Ovary (tissue), 9 donors: ENCODE results near the gene SCG2. TPM values are rescaled to one million over a fixed set of nuclear protein-coding genes. Genes with fewer than 3 reads are reported as not detected.

ENCODE experiments used
- DNase-seq, 5 donors: peaks; one replicate each; pipeline ENCODE4 v3.0.0-alpha.2; 2019 to 2020
- H3K27ac ChIP-seq, 2 donors: fragments of 200-600 bp; one replicate each; pipeline versions ENCODE4 v1.5.1 to v1.8.0; 2019 to 2022
- H3K27me3 ChIP-seq: fragments of 200-600 bp; one replicate; pipeline ENCODE4 v1.8.0; 2022
- H3K36me3 ChIP-seq: fragments of 200-600 bp; sonication (generic); one replicate; pipeline ENCODE4 v1.5.1; 2019
- H3K4me1 ChIP-seq: one replicate; pipeline ENCODE4 v1.8.1; 2013; ENCODE audit warnings: mild to moderate bottlenecking, moderate library complexity; ENCODE audit not compliant: insufficient read depth
- H3K4me3 ChIP-seq: fragments of 200-600 bp; sonication (generic); one replicate; pipeline ENCODE4 v1.5.1; 2017
- H3K9me3 ChIP-seq, 2 donors: fragments of 200-600 bp in 1 of 2; sonication (generic) in 1 of 2; one replicate each; pipeline versions ENCODE4 v1.5.1 to v1.8.1; 2013 to 2019; ENCODE audit warnings: mild to moderate bottlenecking in 1 of 2, moderate library complexity in 1 of 2
- CTCF ChIP-seq, 3 donors: fragments of 450-650 bp in 2 of 3; fragments of 200-600 bp in 1 of 3; IDR thresholded peaks; one replicate each; pipeline versions ENCODE4 v1.5.1 to v1.8.0; 2016 to 2022; ENCODE audit warnings: antibody characterized with exemption in 3 of 3, mild to moderate bottlenecking in 1 of 3
- EP300 ChIP-seq: sonication (generic); formaldehyde crosslinking; IDR thresholded peaks from one replicate; pipeline ENCODE4 v1.6.1; 2017; ENCODE audit warnings: antibody characterized with exemption
- POLR2A ChIP-seq: fragments of 450-650 bp; IDR thresholded peaks from one replicate; pipeline ENCODE4 v1.6.1; 2017; ENCODE audit warnings: antibody characterized with exemption, mild to moderate bottlenecking, moderate library complexity
- WGBS, 3 donors: extraction: QIAGEN DNeasy Blood & Tissue Kit in 1 of 3; methylation state at CpG; one replicate each; pipeline versions ENCODE4 v1.1.5 to v1.1.7; 2013 to 2017; 5-methylcytosine and 5-hydroxymethylcytosine counted together
- intact Hi-C, 4 donors: fragments of 100-400 bp; cut with DNase I; formaldehyde crosslinking; loops; one replicate each; pipeline versions ENCODE4 v1.11.0 to v1.15.1; 2022 to 2023
- polyA plus RNA-seq, 2 donors: library from polyadenylated mRNA; stranded (reverse); fragments of 200-250 nt in 1 of 2; fragments of 350-450 nt in 1 of 2; fragmentation: Illumina TruSeq in 1 of 2; extraction: RNeasy Lipid Tissue Mini Kit (QIAGEN cat#74804) in 1 of 2; gene quantifications; one replicate each; pipeline ENCODE4 v1.2.3, GENCODE V29; 2013 to 2014
- total RNA-seq, 7 donors: library from RNA; depleted of rRNA in 2 of 7; stranded (reverse); fragments of >200 nt in 2 of 7; fragmentation: NEBNext Ultra II Directional in 3 of 7; extraction: Animal tissue kit (Norgen Biotek cat#: 25700) in 3 of 7; gene quantifications; one replicate each; pipeline versions ENCODE4 v1.1.0 to v1.2.4, GENCODE V29; 2016 to 2023
- donor health status: DM: no; HTN: no; CAD: no; lungs with moderate emphysema.
- donor health status: DM: no; HTN: no; CAD: no.
- donor health status: Bipolar disorder and iron deficiency.
- donor health status: DM: yes; HTN: yes; CAD: no.
- donor health status: DM: no; HTN: no; CAD: no.
- donor health status: DM: yes; HTN: yes; CAD: no.

SCG2 gene
- total and polyA plus RNA-seq, 9 donors: 0.18 to 6.3 (median 2.6) TPM

DNA sequence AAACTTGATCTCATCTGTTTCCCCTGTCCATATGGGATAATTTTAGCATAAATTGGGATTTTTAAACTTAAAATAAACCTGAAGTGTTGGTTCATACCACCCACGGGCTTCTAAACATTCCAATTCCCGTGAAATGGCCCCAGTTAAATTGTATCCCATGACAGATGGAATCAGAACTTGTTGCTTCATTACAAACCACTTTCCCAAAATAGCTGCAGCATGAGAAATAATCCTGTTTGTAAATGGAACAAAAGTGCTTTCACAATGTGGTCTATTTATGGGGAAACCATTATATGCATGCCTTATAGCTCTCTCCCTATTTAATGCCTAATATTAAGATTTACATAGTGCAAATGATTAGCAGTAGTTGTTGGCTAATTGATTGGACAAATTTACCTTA is 15.9 kb downstream of the SCG2 start:
- TF ChIP-seq EP300 (no peak), POLR2A (no peak), CTCF (IDR thresholded peaks at IDR 0.05) (no peak)
- intact Hi-C loops: no loop called here
- Histone ChIP-seq H3K27ac (no peak overlapping the region), H3K27me3 (no peaks in the 10 kb centered on the region), H3K4me3 (no peak overlapping the region), H3K9me3 (no peaks in the 10 kb centered on the region), H3K4me1 (no peaks in the 10 kb centered on the region), H3K36me3 (no peaks in the 10 kb centered on the region)
- 27 to 30% (median 29%) methylated on average over 2 of the region's 2 CpGs for WGBS, 3 donors
- no peak for DNase-seq

- Histone ChIP-seq H3K9me3 (no peaks in the 10 kb centered on the region), H3K4me1 (no peaks in the 10 kb centered on the region), H3K27ac (no peak overlapping the region), H3K27me3 (no peaks in the 10 kb centered on the region), H3K36me3 (no peaks in the 10 kb centered on the region), H3K4me3 (no peak overlapping the region)
- TF ChIP-seq CTCF (IDR thresholded peaks at IDR 0.05): no peak
- TF ChIP-seq EP300: no peak
- no peak for TF ChIP-seq POLR2A
- no peak for DNase-seq
- intact Hi-C loops: no loop called here
- WGBS, 3 donors: 48 to 52% (median 52%) methylated on average over 4 of the region's 4 CpGs
These were observed 16.5 kb downstream of the SCG2 start for GRCh38 chr2:223585666-223586065.

- no peaks in the 10 kb centered on the region for H3K4me1 ChIP-seq
- no peak for TF ChIP-seq CTCF (IDR thresholded peaks at IDR 0.05)
- intact Hi-C loops: no loop called here
- H3K36me3 ChIP-seq: no peaks in the 10 kb centered on the region
- no peaks in the 10 kb centered on the region for H3K9me3 ChIP-seq
- 87 to 94% (median 91%) methylated on average over 5 of the region's 5 CpGs for WGBS, 3 donors
- no peak overlapping the region for H3K27ac ChIP-seq
- no peak for DNase-seq
- no peaks in the 10 kb centered on the region for H3K27me3 ChIP-seq
- no peak overlapping the region for H3K4me3 ChIP-seq
These were observed 20.2 kb downstream of the SCG2 start for GRCh38 chr2:223582001-223582400.

DNA sequence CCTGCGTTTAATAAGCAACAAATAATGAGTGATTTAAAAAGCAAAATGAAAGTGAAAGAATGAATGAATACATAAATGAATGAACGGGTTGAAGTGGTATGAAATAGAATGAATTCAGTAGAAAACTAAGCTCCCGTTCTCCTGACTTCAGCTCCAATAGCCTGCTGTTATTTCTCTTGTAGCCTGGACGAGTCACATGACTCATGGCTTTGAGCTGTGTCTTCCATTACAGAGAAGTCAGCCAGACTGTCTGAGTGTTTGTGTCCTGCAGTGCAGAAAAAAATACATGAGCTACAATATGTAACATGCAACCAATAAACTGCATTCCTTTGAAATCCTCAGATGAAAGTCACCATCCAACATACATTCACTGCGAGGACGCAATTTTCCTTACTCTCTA is 21.2 kb downstream of the SCG2 start:
- no peak overlapping the region for H3K27ac ChIP-seq
- intact Hi-C loops: no loop called here
- DNase-seq: no peak
- no peaks in the 10 kb centered on the region for H3K27me3 ChIP-seq
- H3K4me3 ChIP-seq: no peak overlapping the region
- H3K4me1 ChIP-seq: peaks cover 2% of the 10 kb centered on the region
- TF ChIP-seq CTCF (IDR thresholded peaks at IDR 0.05) (no peak), POLR2A (no peak), EP300 (no peak)
- WGBS, 3 donors: 27 to 31% (median 29%) methylated on average over 6 of the region's 6 CpGs
- H3K9me3 ChIP-seq: no peaks in the 10 kb centered on the region
- H3K36me3 ChIP-seq: no peaks in the 10 kb centered on the region

DNA sequence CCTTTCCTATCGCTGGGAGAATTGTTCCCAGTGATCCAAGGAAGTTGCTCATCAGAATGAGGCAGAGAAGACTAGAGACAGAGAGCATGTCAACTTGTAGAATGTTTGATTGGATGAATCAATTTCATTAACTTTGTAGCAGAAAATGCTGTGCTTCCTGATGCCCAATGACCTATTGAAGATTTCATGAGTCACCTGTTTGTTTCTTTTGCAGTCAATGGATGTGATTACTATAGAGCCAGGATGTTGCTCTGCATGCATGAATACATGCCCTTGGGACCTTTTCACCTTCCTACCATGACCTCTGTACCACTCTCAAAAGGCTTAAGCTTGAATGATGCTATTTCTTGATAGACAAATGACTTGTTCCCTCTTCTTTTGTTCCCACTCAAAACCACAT is 23.3 kb downstream of the SCG2 start:
- Histone ChIP-seq H3K27me3 (no peaks in the 10 kb centered on the region), H3K36me3 (no peaks in the 10 kb centered on the region), H3K27ac (no peak overlapping the region), H3K4me3 (no peak overlapping the region), H3K9me3 (no peaks in the 10 kb centered on the region), H3K4me1 (peaks cover 2% of the 10 kb centered on the region)
- TF ChIP-seq CTCF (IDR thresholded peaks at IDR 0.05) (no peak), POLR2A (no peak), EP300 (no peak)
- whole genome bisulfite sequencing, 3 donors: 93 to 100% (median 97%) methylated on average over 1 of the region's 1 CpG
- intact Hi-C loops: no loop called here
- no peak for DNase-seq
